CD14-positive monocyte (primary cell): ENCODE measurements around the gene ACTR3. TPM values are rescaled to one million over a fixed set of nuclear protein-coding genes. Genes with fewer than 3 reads are reported as not detected.
A peak's percentile ranks its signal among the peaks of the same experiment; 100 is the strongest.

ENCODE experiments used
- DNase-seq, 3 donors: peaks; one replicate each; pipeline ENCODE4 v3.0.0-alpha.2; 2011 to 2022
- H2AFZ ChIP-seq: 2 replicates; pipeline ENCODE4 v1.6.0; 2012; ENCODE audit warnings: mild to moderate bottlenecking, low read depth, low read length, inconsistent platforms; ENCODE audit not compliant: insufficient read depth, poor library complexity, severe bottlenecking
- H3K27ac ChIP-seq, 2 donors: 1 replicate in 1 of 2; 2 replicates in 1 of 2; pipeline ENCODE4 v1.5.1; 2012 to 2013; ENCODE audit warnings: low read length in 2 of 2, control low read depth in 1 of 2, inconsistent platforms in 1 of 2, low read depth in 1 of 2, mild to moderate bottlenecking in 1 of 2
- H3K27me3 ChIP-seq, 2 donors: one replicate each; pipeline versions ENCODE4 v1.6.0 to v1.6.1; 2011 to 2013; ENCODE audit warnings: low read length in 2 of 2; ENCODE audit not compliant: control insufficient read depth in 2 of 2, insufficient read depth in 2 of 2
- H3K36me3 ChIP-seq, 2 donors: replicated peaks in 1 of 2; 1 replicate in 1 of 2; 2 replicates in 1 of 2; pipeline versions ENCODE4 v1.5.1 to v1.6.1; 2012 to 2013; ENCODE audit warnings: low read length in 2 of 2, control low read depth in 1 of 2, inconsistent platforms in 1 of 2, mild to moderate bottlenecking in 1 of 2; ENCODE audit not compliant: insufficient read depth in 2 of 2, control insufficient read depth in 1 of 2
- H3K4me1 ChIP-seq, 2 donors: 1 replicate in 1 of 2; 2 replicates in 1 of 2; pipeline versions ENCODE4 v1.5.1 to v1.6.1; 2012 to 2013; ENCODE audit warnings: low read length in 2 of 2, control low read depth in 1 of 2, inconsistent platforms in 1 of 2, mild to moderate bottlenecking in 1 of 2, moderate library complexity in 1 of 2; ENCODE audit not compliant: insufficient read depth in 2 of 2, control insufficient read depth in 1 of 2
- H3K4me2 ChIP-seq: replicated peaks from 2 replicates; pipeline ENCODE3; 2012; ENCODE audit warnings: low read length, moderate library complexity, mild to moderate bottlenecking; ENCODE audit not compliant: poor library complexity, severe bottlenecking; ENCODE audit errors: extremely low read depth
- H3K4me3 ChIP-seq, 3 experiments: fragments of 200-600 bp in 1 of 3; sonication (generic) in 1 of 3; replicated peaks in 1 of 3; 1 replicate in 2 of 3; 2 replicates in 1 of 3; pipeline ENCODE4 v1.5.1; 2011 to 2013; ENCODE audit warnings: low read length in 3 of 3, mild to moderate bottlenecking in 3 of 3, control low read depth in 2 of 3, low read depth in 2 of 3, inconsistent platforms in 1 of 3, moderate library complexity in 1 of 3
- H3K79me2 ChIP-seq: 2 replicates; pipeline ENCODE4 v1.6.0; 2012; ENCODE audit warnings: mild to moderate bottlenecking, control low read depth, inconsistent platforms, low read length, moderate library complexity; ENCODE audit not compliant: insufficient read depth
- H3K9ac ChIP-seq: 2 replicates; pipeline ENCODE4 v1.6.0; 2017; ENCODE audit warnings: low read length, mild to moderate bottlenecking; ENCODE audit not compliant: insufficient read depth, poor library complexity, severe bottlenecking
- H3K9me3 ChIP-seq, 2 donors: replicated peaks in 1 of 2; 1 replicate in 1 of 2; 2 replicates in 1 of 2; pipeline versions ENCODE4 v1.5.1 to v1.6.1; 2012 to 2013; ENCODE audit warnings: low read length in 2 of 2, control low read depth in 1 of 2; ENCODE audit not compliant: control insufficient read depth in 1 of 2, insufficient read depth in 1 of 2
- H4K20me1 ChIP-seq: 2 replicates; pipeline ENCODE4 v1.6.0; 2012; ENCODE audit warnings: mild to moderate bottlenecking, low read length, control low read depth, moderate library complexity; ENCODE audit not compliant: insufficient read depth
- H3K27ac Mint-ChIP-seq, 7 donors: one replicate each; pipeline ENCODE4 v1.8.0; 2020; ENCODE audit warnings: mild to moderate bottlenecking in 7 of 7, mixed read lengths in 7 of 7, moderate library complexity in 6 of 7, inconsistent platforms in 2 of 7
- H3K27me3 Mint-ChIP-seq, 3 donors: one replicate each; pipeline ENCODE4 v1.8.0; 2021 to 2022; ENCODE audit warnings: low read depth in 3 of 3, mild to moderate bottlenecking in 3 of 3, mixed read lengths in 3 of 3, moderate library complexity in 3 of 3, inconsistent platforms in 1 of 3
- H3K36me3 Mint-ChIP-seq, 2 donors: one replicate each; pipeline ENCODE4 v1.8.0; 2020; ENCODE audit warnings: mixed read lengths in 2 of 2, inconsistent platforms in 1 of 2, mild to moderate bottlenecking in 1 of 2
- H3K4me1 Mint-ChIP-seq: one replicate; pipeline ENCODE4 v1.8.0; 2020; ENCODE audit warnings: mild to moderate bottlenecking, mixed read lengths
- H3K4me3 Mint-ChIP-seq, 2 donors: one replicate each; pipeline ENCODE4 v1.8.0; 2020; ENCODE audit warnings: mild to moderate bottlenecking in 2 of 2, mixed read lengths in 2 of 2, moderate library complexity in 1 of 2
- H3K9me3 Mint-ChIP-seq, 7 donors: one replicate each; pipeline ENCODE4 v1.8.0; 2020 to 2022; ENCODE audit warnings: mixed read lengths in 7 of 7, mild to moderate bottlenecking in 6 of 7, moderate library complexity in 6 of 7, inconsistent platforms in 2 of 7
- CTCF ChIP-seq: fragments of 200-600 bp; IDR thresholded peaks from one replicate; pipeline ENCODE4 v1.8.0; 2022; ENCODE audit warnings: antibody characterized with exemption, mild to moderate bottlenecking
- WGBS: methylation state at CpG from one replicate; pipeline ENCODE4 v1.1.5; 2013; ENCODE audit warnings: missing lambda C conversion rate; ENCODE audit not compliant: insufficient coverage; 5-methylcytosine and 5-hydroxymethylcytosine counted together
- intact Hi-C, 2 donors: fragments of 100-400 bp; cut with micrococcal nuclease; formaldehyde crosslinking; loops; one replicate each; pipeline versions ENCODE4 v1.15.0 to v1.15.1; 2023
- polyA plus RNA-seq, 3 donors: library from polyadenylated mRNA; depleted of rRNA in 1 of 3; unstranded in 2 of 3; stranded (reverse) in 1 of 3; fragments of 300-500 nt in 2 of 3; fragments of >200 nt in 1 of 3; fragmentation: Illumina TruSeq in 2 of 3; gene quantifications; 1 replicate in 2 of 3; 2 replicates in 1 of 3; pipeline ENCODE4 v1.2.3, GENCODE V29; 2012 to 2021

ACTR3 gene
- polyA plus RNA-seq, 3 donors: 103 to 557 (median 464) TPM

DNA sequence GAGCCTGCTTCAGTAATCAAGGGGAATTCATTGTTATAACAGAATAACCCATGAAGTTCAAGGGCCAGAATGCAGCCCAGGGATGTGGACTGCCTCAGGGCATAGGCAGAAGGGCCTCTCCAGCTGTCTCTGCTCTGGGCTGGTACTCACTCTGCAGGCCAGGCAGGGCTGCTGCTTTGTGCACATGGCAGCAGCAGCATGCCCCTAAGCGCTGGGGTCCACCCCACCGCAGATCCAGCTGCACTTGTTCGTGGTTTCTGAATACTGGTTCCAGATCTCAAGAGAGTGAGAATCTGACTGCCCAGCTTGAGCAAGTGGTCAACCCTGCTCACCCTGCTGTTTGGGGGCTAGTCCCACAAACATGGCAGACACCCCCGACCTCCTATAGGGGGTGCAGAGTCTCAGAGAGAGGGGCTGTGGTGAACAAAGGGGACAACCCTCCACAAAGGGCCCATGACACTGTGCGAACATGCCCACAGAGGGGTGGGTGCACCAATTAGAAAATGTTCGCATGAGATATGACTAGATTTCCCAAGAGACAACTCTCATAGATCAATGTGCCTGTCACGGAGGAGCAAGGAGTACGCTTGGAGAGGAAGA, 87.3 kb downstream of the ACTR3 start:
- H3K4me1 ChIP-seq: peaks cover 10 to 12% of the 10 kb centered on the region in 2 donors
- H4K20me1 ChIP-seq: no peaks in the 10 kb centered on the region
- H3K27ac Mint-ChIP-seq: peak overlapping the region in 1 of 7 donors; percentile 16
- TF ChIP-seq CTCF: no peak
- peak overlapping the region in 1 of 2 donors; percentile 59 for H3K27ac ChIP-seq
- peaks cover 0 to 2% (median 0%) of the 10 kb centered on the region in 3 donors for H3K27me3 Mint-ChIP-seq
- no peak overlapping the region for H3K4me3 ChIP-seq
- peaks cover 33 to 45% of the 10 kb centered on the region in 2 donors for H3K36me3 Mint-ChIP-seq
- peaks cover 12 to 38% of the 10 kb centered on the region in 2 donors for H3K36me3 ChIP-seq
- H3K9ac ChIP-seq: no peak overlapping the region
- H3K4me1 Mint-ChIP-seq: peaks cover 22% of the 10 kb centered on the region
- 100% methylated on average over 3 of the region's 8 CpGs for WGBS
- H3K9me3 ChIP-seq: peaks cover 0 to 13% of the 10 kb centered on the region in 2 donors
- H3K79me2 ChIP-seq: no peaks in the 10 kb centered on the region
- no peak overlapping the region for H3K4me2 ChIP-seq
- peaks cover 2 to 13% (median 5%) of the 10 kb centered on the region in 7 donors for H3K9me3 Mint-ChIP-seq
- DNase-seq: no peak
- intact Hi-C loops: no loop called here
- H3K27me3 ChIP-seq: no peaks in the 10 kb centered on the region
- H2AFZ ChIP-seq: no peak overlapping the region
- no peak overlapping the region for H3K4me3 Mint-ChIP-seq

DNA sequence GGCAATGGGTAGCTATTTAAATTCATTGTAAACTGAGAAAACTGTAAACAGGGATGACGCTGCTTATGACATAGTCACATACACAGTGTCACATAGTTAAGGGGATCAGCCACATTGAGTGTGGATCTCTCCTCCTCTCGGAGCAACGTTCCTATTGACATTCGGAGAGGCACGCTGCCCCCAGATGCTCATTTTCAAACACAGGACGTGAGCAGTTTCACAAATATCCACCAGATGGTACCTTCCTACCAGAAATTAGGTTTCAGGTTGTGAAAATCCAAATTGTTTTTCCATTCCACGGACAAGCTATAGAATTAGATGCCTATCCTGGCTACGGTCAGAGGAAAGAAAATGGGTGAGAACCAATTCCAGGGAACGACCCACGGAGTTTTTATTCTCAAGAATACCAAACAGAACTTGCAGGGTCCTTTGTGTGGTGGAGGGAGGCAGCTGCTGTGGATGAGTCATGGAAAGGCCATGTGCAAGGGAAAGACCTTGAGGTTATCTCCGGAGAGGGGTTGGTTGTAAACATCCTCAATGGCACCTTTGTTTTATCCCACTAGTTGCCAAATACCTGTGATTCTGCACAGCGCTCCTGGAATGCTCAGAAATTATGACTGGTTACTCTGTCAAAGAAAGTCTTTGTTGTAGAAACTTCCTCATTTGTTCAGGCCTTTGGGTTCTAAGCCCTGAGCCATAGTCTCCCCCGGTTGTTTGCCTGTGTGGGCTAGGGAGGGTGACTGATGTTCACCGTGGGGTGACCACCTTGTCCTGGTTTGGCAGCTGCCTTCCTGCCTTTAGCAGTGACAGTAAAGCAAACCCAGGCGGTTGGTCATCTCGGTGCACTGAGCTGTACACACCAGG, 88.0 kb downstream of the ACTR3 start:
- Mint-ChIP-seq H3K4me3 (no peak overlapping the region), H3K9me3 (peaks cover 2 to 13% (median 5%) of the 10 kb centered on the region in 7 donors), H3K4me1 (peaks cover 22% of the 10 kb centered on the region), H3K27me3 (peaks cover 0 to 2% (median 0%) of the 10 kb centered on the region in 3 donors), H3K36me3 (peaks cover 25 to 40% of the 10 kb centered on the region in 2 donors), H3K27ac (peak overlapping the region in 2 of 7 donors; percentile 49 to 66)
- H2AFZ ChIP-seq: no peak overlapping the region
- TF ChIP-seq CTCF: no peak
- H3K4me2 ChIP-seq: no peak overlapping the region
- H3K9me3 ChIP-seq: peaks cover 0 to 13% of the 10 kb centered on the region in 2 donors
- no peak overlapping the region for H3K9ac ChIP-seq
- H3K4me3 ChIP-seq: no peak overlapping the region
- peaks cover 9 to 30% of the 10 kb centered on the region in 2 donors for H3K36me3 ChIP-seq
- no peaks in the 10 kb centered on the region for H4K20me1 ChIP-seq
- peaks cover 10 to 12% of the 10 kb centered on the region in 2 donors for H3K4me1 ChIP-seq
- no peak overlapping the region for H3K27ac ChIP-seq
- WGBS: 81% methylated on average over 11 of the region's 16 CpGs
- no peaks in the 10 kb centered on the region for H3K27me3 ChIP-seq
- DNase-seq: no peak
- intact Hi-C loops: no loop called here
- no peaks in the 10 kb centered on the region for H3K79me2 ChIP-seq
